ENCODE results near the gene PHOSPHO1. TPM values are rescaled to one million over a fixed set of nuclear protein-coding genes. Genes with fewer than 3 reads are reported as not detected.

The PHOSPHO1 gene
- total RNA-seq, 1 donor from 2014 or later = 0.20 TPM

DNA sequence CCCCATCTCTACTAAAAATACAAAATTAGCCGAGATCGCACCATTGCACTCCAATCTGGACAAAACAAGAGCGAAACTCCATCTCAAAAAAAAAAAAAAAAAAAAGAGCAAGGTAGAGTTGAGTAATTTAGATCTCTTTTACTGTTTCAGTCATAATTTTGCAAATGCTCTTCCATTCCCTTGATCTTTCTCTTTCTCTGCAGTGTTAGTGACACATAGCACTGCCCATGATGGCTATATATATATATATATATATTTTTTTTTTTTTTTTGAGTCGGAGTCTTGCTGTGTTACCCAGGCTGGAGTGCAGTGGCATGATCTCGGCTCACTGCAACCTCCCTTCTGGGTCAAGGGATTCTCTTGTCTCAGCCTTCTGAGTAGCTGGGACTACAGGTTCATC is 12.2 kb upstream of the PHOSPHO1 start:
- ATAC-seq = no peak

DNA sequence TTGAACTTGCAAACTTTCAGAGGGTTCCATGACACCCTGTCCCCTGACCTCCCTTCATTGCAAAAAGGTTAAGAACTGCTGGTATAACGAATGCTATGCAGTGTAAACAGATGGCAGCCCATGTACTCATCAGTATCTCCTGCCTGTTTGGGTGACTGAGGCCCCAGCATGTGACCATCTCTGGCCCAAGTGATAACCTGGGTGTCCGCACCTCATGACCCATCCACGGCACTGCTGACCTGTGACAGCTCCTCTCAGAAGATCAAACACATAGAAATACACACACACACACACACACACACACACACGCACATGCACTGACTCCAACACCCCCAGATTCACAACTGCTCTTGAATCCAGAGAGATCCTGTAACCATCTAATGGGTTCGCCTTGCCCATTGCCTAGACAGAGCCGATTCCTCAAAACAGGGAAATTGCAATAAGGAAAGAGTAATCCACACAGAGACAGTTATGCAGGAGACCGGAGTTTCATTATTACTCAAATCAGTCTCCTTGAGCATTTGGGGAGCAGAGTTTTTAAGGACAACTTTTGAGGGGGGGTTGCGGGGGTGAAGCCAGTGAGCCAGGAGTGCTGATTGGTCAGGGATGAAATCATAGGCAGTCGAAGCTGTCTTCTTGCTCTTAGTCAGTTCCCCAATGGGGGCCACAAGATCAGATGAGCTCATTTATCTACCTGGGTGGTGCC is 11.3 kb upstream of the PHOSPHO1 start:
- ATAC-seq = no peak

DNA sequence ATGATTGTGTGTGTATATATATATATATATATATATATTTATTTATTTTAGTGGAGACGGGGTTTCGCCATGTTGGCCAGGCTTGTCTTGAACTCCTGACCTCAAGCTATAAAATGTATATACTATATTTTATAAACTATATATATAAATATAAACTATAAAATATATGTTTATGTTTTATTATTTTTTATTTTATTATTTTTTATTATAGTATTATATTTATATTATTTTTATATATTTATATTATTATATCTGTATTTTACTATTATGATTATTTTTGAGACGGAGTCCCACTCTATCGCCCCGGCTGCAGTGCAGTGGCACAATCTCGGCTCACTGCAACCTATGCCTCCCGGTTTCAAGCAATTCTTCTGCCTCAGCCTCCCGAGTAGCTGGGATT is 10.5 kb upstream of the PHOSPHO1 start:
- ATAC-seq = no peak

DNA sequence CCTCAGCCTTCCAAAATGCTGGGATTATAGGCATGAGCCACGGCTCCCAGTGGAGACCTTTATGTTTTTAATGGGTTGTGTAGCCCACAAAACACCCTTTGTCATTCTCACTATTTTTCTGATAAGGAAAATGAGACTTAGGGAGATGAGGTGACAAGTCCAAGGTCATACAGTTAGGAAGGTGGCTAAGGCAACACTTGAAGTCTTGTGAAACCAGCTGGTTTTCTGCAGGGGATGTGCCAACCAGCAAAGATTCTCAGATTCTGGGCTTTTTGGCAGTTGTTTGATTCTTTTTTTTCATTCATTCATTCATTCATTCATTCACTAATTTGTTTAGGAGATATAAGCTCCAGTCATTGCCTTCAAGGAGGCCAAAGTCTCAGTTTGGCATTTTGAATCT is 10.0 kb upstream of the PHOSPHO1 start:
- ATAC-seq = no peak

DNA sequence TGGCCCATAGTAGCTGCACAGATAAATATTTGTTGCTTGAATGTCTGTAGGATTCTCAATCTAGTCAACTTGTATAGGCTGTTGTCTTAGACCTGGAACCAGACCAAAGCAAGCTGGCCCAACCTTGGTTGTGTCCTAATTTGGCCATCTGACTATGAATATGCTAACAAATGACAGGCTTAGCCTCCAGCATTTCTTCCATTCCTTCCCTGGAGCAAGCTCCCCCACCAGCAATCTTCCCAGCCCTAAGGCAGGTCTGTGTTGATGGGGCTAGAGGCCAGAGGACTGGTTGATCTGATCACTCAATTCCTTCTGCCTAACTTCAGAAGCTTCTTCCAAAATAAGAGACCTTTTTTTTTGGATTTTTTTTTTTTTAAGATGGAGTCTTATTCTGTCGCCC is 9.4 kb upstream of the PHOSPHO1 start:
- ATAC-seq = no peak

DNA sequence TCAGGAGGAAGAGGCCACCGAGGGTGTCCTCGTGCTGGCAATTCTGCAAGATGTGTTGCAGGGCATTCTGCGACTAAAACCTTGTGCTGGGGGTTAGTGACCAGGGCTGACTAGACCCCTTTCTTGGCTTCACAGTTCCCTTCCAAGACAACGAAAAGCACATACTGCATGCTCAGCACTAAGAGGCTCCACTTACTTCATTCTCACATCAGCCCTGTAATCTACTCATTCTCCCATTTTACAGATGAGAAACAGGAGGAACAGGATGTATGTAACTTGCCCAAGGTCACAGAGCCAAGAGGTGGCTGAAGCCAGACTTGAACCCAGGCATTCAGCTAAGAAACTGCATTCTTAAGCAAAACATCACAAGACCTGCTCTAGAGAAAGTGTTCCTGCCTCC is 5.3 kb upstream of the PHOSPHO1 start:
- ATAC-seq = no peak

DNA sequence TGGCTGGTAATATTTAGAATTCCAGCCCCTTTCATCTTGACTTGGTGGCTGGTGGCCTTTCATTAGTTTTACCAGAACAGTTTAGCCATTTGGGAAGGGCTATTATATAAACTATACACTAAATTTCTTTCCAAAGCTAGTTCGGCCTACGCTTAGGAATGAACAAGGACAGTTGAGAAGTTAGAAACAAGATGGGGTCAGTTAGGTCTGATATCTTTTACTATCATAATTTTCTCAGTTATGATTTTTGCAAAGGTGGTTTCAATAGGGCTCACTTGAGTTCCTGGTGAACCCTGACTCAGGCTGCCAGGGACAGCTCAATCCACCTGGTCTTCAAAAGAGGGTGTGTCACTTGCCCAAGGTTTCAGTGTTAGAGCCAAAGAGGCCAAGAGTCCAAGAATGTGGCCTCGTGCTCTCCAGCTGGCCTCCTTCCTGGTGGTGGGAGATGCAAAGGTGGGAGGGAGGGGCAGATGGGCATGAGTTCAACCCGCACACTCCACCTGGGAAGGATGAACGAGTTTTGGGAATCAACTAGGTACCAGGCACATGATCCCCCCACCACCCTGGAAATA is 4.0 kb upstream of the PHOSPHO1 start:
- ATAC-seq = no peak

DNA sequence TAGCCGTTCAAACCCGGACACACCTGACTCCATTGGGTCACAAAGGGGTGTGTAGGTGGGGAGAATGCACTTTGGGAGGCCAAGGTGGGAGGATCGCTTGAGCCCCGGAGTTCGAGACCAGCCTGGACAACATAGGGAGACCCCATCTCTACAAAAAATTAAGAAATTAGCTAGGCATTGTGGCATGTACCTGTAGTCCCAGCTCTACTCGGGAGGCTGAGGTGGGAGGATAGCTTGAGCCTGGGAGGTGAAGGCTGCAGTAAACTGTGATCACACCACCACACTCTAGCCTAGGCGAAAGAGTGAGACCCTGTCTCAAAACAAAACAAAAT is 942 bp upstream of the PHOSPHO1 start:
- ATAC-seq = no peak

DNA sequence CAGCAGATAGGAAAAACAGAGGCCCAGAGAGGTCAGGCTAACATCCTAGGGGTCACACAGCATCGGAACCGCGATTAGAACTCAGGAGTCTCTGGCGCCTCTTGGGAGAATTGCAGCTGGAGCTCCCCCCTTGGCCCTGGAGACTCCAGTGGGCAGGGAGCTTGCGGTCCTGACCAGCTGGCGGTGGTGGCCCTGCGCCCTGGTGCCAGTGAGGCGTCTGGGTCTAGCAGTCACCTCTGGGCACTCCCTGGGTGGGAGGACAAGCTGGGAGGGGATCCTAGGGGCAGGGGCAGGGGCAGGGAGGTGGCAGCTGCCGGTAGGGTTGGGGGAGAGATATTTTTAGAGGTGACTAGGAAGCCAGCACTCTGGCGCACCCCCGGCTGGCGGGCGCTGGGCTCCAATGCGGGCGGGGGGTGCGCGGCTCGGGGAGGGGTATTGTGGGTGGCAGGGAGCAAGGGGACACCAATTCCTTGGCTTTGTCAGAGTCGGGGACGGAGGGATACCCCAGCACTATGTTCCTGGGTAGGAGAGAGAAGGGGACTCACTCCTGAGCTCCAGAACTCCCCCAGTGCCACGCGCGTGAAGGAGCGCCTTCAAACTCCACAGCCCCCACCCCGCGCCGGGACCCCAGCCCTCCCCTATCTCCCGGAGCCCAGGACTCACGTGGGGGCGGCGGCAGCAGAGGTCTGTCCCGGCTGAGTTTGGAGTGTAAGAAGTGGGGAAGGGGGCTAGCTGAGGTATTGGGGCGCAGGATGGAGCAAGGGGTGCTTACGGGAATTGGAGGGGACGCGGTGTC is 584 bp downstream of the PHOSPHO1 start:
- peak; percentile 16 for ATAC-seq

DNA sequence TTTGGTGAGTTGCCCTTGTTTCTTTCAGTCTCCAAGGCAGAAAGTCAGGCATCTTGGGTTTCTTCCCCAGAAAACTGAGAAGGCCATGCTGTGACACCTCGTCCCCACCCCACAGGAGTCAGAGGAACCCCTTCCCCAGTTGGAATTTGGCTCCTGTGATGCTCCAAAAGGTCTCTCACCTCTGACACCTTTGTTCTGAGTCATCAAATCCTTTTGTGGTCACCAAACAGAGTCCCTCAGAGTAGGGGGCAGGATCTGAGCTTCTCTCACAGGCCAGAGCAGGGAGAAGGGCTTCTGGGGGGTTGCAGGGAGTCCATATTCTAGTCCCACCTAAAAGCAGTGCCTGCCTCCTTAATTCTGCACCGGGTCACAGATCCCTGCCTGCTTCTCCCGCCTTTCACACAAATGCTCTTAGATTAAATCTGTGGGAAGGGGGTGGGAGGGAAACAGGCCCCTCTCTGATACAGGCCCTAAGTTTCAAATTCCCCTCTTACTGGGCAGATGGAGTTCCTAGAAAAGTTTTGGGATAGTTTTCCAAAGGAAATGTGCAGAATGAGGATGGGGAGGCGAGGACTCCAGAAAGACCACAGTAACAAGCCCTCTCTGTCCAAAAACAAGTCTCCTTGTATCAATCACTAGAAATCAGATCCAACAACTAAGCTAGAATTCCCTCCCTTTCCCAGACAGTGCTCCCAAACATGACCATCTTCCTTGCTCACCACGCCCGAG is 1.3 kb downstream of the PHOSPHO1 start:
- no peak for ATAC-seq

DNA sequence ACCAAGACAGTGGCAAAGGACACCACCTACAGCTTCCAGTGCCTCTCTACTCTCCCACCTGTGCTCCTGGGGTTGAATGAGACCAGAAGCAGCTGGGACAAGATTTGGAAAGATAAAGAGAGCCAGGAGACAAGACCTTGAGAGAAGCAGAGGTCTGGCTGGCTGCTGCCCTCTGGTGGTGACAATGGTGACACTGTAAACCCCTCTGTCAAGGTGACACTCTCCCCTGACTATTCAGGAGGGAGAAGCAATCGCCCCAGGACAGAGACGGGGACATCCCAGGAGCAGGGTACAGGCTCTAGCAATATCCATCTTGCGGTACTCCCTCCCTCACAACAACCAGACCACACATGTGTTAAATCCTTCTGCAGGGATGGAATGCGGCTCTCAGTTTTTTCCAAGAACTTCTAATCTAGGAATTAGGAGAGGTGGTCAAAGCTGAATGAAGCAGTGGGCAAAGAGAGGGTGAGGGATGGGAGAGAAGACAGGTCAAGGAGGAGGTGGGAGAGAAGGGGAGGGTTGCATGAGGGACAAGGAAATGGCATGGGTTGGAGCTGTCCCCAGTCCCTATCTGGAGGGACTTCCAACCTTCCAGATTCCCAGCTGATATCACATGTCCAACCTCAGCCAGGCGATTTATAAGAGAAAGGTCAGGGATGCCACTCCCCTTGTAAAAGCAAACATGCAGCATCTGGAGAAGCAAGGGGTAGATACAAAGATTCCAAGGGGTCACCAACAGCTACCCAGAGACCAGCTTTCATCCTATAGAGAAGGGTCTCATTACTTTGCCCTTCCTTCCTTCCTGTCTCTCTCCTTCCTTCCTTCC is 2.9 kb downstream of the PHOSPHO1 start:
- ATAC-seq = peak; percentile 51

DNA sequence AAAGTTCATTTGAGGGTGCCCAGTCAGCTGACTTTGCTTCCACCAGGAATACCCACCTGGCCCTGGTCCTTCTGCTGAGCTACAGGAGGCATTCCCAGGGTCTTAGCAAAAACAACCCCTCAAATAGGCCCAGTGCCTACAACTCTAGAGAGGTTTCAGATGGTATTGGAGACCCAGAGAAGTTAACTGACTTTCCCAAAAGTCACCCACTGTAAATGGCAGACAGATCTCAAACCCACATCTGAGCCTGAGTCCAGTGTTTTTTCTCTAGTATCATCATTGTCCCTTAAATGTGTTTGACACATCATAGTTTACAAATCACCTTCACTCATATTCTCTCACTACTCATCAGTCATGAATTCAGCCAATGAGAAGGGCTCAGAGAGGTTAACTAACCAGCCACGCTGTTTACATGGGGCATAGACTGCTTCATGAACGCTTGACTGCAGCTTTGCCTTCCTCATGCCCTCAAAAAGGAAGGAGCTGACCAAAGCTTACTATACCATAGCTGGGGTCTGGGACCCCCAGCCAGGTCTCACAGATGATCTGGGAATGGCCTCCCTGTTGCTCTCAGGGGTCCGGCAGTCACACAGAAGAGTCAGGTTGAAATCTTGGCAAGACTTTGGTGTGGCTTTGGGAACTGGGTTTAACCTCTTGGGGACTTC is 3.7 kb downstream of the PHOSPHO1 start:
- no peak for ATAC-seq

DNA sequence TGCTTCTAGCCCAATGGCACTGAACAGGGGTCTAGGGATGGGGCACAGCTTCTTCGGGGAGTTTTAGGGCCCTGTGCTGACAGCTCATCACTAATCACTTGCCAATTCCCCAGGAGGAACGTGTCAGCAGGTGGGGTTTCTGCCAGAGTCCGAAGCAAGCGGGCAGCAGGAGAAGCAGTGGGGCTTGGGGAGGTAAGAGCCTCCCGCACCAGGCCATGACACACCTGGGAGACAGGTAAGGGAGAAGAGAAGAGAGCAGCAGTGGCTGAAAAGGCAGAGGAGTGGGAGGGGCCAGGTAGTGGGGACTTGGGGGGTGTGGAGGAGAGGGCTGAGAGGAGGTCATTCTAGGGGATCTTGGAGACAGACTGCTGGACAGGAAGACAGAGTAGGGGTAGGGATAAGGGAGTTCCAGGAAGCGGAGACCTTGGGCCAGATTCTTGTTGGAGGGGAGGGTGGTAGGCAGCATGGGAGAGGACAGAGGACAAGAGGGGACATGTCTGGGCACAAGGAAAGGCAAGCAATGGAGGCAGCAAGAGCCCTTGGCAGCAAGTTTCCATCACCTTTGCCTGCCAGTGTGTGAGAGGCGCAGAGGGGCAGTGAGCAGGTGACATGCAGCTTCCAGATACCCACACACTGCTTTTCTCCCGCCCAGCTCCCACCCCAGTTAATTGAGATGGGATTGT is 4.9 kb downstream of the PHOSPHO1 start:
- no peak for ATAC-seq

DNA sequence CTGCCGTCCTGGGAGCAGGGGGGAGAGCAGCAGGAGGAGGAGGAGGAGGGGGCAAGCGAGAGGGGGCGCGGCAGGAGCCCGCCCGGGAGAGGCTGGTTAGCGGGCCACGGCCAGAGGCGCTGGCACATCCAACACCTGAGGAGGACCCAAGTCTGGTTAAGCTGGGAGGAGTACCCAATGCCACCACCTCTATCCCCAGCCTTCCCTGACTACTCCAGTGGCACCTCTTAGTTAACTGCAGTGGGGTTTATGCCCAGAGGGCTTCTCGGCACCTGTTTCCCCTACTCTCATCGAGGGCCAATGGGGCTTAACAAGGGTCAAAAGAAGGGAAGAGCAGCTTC is 5.6 kb downstream of the PHOSPHO1 start:
- ATAC-seq = no peak

DNA sequence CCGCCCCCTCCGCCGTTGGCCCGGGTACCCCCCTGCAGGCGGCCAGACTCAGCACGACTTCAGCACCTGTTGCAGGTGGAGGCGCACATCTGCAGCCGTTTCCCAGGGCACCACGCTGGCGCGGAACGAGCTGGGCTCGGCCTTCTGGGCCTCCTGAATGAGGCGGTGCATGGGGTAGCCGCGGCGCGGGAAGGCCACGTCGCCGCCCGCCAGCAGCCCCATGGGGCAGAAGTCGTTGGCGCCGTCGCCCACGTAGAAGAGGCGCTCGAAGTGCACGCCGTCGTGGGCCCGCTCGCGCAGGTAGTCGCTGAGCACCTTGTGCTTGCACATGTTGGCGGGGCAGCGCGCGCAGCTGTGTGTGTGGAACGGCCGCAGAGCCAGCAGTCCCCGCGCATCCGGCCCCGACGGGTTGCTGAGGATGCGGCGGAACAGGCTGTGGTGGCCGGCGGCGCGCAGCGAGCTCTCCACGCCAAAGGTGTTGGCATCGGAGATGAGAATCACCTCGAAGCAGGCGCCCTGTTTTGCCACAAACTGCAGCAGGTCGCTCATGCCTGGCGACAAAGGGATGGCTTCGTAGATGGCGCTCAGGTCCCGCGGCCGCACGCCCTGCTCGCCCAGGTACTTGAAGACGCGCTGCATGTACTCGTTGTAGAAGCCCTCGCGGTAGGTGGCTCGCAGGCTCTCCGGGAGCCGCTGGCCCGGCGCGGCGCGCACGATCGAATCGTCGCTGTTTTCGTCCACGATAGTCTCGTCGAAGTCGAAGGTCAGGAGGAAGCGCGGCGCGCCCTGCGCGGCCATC is 6.2 kb downstream of the PHOSPHO1 start:
- peak; percentile 28 for ATAC-seq

DNA sequence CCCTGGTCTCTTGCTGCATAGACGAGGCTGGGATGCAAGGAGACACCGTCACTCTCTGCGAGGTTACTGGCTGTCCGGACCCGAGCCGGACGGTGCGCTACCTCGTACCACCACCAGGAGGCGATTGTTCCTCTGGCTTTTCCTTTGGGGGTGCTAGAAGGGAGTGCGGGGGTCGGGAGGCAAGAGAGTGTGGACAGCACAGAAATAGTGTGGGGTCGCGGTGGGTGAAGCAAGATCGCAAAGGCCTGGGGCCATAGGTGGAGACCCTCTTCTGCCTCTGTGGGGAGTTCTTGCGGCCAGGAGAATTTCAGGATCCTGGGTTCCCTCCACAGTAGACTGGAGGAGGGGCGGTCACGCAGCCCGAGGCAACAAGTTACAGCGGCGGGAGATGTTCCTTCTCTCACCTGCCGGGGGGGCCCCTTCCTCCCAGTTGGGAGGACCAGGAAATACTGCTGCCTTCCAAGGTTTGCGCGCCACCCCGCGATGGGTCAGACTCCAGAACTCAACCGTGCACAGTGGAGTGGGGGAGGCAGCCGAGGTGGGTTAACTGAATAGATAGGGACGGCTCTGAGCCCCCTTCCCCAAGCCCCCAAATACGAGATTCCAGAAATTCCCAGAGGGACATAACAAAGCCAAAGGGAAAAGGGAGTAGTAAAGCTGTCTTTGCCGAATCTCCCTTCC is 6.9 kb downstream of the PHOSPHO1 start:
- peak; percentile 39 for ATAC-seq

DNA sequence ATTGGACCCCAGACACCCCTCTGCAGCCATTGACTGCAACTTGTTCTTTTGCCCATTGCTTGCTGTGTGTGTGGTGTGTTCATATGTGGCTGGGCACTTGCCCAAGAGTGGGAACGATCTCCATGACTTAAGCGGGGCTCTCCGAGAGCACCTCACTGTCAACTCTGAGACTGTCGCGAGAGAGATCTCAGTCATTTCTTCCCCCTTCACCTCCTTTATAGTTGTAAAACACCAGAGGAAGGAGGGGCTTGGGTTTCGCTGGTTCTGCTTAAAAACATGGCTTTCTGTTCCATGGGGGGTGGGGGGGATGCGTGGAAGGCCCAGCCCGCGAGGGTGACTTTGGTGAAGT is 7.4 kb downstream of the PHOSPHO1 start:
- no peak for ATAC-seq

DNA sequence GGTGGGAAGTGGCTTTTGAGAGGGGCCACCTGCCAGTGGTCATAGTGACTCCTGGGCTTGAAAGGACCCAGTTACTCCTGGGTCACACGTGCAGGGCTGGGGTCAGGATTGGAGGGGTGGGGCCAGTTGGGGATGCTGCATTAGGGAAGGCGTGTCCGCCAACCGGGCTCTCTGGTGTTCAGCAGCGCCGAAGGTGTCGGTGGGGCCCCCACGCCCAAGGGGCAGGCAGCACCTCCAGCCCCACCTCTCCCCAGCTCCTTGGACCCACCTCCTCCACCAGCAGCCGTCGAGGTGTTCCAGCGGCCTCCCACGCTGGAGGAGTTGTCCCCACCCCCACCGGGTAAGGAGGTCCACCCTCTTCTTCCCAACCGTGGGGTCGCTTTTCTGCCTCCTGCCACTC is 10.6 kb downstream of the PHOSPHO1 start:
- no peak for ATAC-seq

DNA sequence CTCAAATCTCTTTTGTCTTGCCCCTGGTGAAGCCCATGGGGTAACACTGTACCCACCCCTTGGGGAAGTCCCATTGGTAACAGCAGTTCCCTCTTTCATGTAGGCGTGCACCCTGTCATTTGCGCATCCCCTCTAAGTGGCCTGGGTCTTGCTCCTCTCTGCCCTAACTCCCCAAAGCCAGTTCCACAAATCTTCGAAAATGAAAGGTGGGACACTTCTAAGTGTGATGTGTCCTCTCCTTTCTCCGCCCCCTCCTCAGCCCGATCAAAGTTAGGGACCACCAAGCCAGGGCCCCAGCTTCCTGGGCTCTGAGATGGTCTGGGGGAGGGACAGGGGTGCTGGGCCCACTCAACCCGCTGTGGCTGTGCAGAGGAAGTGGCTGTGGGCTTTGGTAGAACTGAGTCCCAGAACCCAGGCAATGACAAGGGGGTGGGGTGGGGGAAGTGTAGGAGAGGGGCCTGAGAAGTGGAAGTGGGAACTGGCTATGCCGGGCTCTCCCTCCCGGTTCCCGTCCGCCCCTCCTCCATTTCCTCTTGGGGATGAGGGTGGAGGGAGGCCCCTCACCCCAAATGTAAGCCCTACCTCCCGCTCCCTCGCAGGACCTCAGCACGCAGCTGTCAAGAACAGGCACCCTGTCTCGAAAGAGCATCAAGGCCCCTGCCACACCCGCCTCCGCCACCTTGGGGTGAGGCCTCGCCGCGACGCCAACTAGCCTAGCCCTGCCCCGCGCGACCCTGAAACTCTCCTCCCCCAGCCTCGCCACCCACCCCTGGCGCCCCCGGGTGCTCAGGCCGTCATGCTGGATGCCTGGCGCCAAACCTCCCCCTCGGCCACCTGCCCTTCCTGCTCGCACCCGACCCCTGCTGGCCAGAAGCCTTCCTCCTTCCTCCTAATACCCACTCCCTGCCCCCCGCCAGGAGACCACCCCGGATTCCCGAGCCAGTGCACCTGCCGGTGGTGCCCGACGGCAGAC is 11.4 kb downstream of the PHOSPHO1 start:
- ATAC-seq = peak; percentile 49

Data from esophagus mucosa (tissue), 1 donor.